Coronary artery (tissue), 2 donors: ENCODE data around the gene TANGO6.
A peak's percentile ranks its signal among the peaks of the same experiment; 100 is the strongest.

Experiments used
- DNase-seq: peaks from one replicate; pipeline ENCODE4 v3.0.0-alpha.2; 2017; ENCODE audit warnings: low spot score
- H3K27ac ChIP-seq, 2 donors: fragments of 200-600 bp; sonication (generic); one replicate each; pipeline ENCODE4 v1.5.1; 2016 to 2019
- H3K4me3 ChIP-seq: fragments of 200-600 bp; sonication (generic); 2 replicates; pipeline ENCODE4 v1.5.1; 2016; ENCODE audit warnings: mild to moderate bottlenecking, moderate library complexity
- CTCF ChIP-seq: fragments of 200-600 bp; sonication (generic); IDR thresholded peaks from one replicate; pipeline ENCODE4 v1.5.1; 2019; ENCODE audit warnings: antibody characterized with exemption

Gene TANGO6

GRCh38 chr16:69108905-69109252, 265.5 kb downstream of the TANGO6 start:
- H3K27ac ChIP-seq = no peak overlapping the region
- DNase-seq = no peak
- no peak for TF ChIP-seq CTCF
- H3K4me3 ChIP-seq = no peak overlapping the region

- no peak for TF ChIP-seq CTCF
- DNase-seq = no peak
- H3K27ac ChIP-seq = no peak overlapping the region
- H3K4me3 ChIP-seq = no peak overlapping the region
Observed at GRCh38 chr16:69109486-69110270, 266.3 kb downstream of the TANGO6 start.

- no peak overlapping the region for H3K4me3 ChIP-seq
- no peak for TF ChIP-seq CTCF
- no peak for DNase-seq
- no peak overlapping the region for H3K27ac ChIP-seq
Observed at GRCh38 chr16:69110406-69110805, 267.1 kb downstream of the TANGO6 start.

- Histone ChIP-seq H3K27ac (no peak overlapping the region), H3K4me3 (no peak overlapping the region)
- DNase-seq = no peak
- no peak for TF ChIP-seq CTCF
Observed at GRCh38 chr16:69111216-69111875, 268.0 kb downstream of the TANGO6 start.

GRCh38 chr16:69111876-69112230, 268.5 kb downstream of the TANGO6 start:
- no peak for DNase-seq
- H3K4me3 ChIP-seq = no peak overlapping the region
- H3K27ac ChIP-seq = no peak overlapping the region
- no peak for TF ChIP-seq CTCF

- DNase-seq = no peak
- peak; percentile 48 for TF ChIP-seq CTCF
- no peak overlapping the region for H3K27ac ChIP-seq
- H3K4me3 ChIP-seq = no peak overlapping the region
Observed at GRCh38 chr16:69112285-69113129, 269.2 kb downstream of the TANGO6 start.
